ENCODE results near the gene PDE4B.

The PDE4B gene

DNA sequence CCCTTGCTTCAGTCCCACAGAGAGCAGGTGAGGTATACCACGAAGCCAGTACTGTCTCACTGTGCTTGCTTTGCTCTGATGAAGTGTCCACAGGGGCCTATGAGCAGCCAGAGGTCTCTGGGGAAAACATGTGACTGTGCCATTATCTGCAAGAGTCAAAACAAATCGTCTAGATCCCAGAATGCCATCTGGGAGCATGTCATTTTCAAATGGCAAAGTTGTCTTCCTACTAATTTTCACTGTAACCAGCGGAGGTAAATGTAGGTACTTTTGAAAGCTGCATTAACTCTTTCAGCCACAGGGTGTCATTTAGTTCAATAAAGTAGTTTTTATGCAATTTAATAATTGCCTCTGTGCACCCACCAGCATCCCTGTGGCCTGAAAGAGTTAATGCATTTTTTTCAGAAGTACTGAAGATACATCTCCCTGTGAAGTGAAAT lies 567.6 kb downstream of the PDE4B start:
- in situ Hi-C loops (cut with HindIII; ENCODE audit: low sequenced_read_pairs) = no loop called here
- TF ChIP-seq CTCF (IDR thresholded peaks at IDR 0.05; ENCODE audit: low read depth, low read length) = no peak
- no peak overlapping the region for H3K4me3 ChIP-seq (ENCODE audit: low read depth, low read length)
- DNase-seq (ENCODE audit: low read depth, low spot score) = no peak

DNA sequence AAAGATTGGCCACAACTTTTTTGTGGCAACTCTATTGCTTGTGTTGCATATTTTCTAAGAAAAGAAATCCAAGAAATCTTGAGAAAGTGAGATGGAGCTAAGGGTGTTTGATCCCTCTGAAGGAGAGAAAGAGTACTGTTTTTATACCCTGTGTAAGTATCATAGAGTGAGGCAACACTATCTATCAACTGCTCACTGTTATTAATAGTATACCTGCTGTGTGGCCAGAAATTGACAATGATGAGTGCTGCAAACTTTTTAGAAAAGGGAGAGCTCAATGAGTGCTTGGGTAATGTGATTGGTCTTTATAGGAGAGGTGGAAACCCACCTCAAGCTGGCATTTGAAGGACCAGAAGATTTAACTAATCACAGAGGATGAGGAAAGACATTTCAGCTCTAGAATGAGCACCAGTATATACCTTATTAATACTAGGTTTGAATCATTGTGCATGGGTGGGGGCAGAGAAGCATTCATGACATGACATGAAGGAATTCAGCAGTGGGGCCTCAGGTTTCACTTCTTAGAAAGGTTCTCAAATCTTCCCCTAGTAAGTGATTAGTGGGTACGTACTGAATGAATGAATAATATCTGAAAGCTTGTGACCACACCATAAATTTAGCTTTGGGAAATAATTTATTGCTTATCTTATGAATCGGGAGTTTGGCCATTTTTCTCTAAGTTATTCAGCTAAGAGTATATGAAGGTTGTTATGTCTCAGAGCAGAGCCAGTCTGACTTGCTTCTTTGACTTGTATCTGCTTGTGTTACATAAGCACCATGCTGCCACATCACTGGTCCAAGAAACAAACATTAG lies 572.1 kb downstream of the PDE4B start:
- no peak for DNase-seq (ENCODE audit: low read depth, low spot score)
- H3K4me3 ChIP-seq (ENCODE audit: low read depth, low read length) = no peak overlapping the region
- in situ Hi-C loops (cut with HindIII; ENCODE audit: low sequenced_read_pairs) = no loop called here
- TF ChIP-seq CTCF (IDR thresholded peaks at IDR 0.05; ENCODE audit: low read depth, low read length) = no peak

- DNase-seq (ENCODE audit: low read depth, low spot score) = no peak
- no peak overlapping the region for H3K4me3 ChIP-seq (ENCODE audit: low read depth, low read length)
- in situ Hi-C loops (cut with HindIII; ENCODE audit: low sequenced_read_pairs) = no loop called here
- no peak for TF ChIP-seq CTCF (IDR thresholded peaks at IDR 0.05; ENCODE audit: low read depth, low read length)
Measured at GRCh38 chr1:66365635-66366034, 572.9 kb downstream of the PDE4B start.

DNA sequence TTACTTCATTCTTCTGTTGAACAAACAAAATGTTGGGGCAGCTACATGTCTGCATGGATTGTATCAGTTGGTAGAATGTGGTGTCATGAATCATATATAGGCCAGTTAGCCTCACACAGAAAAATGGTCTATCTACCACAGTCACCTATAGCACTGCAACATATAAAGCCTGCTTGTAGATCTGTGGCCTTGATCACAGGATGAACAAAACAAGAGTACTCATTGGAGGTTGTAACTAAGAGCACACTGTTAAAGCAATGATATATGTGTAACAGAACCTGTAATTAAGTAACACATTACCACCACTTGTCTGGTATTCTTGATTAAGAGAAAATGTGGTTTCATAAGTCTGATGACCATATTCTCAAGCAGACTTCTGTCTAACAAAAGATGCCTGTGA lies 573.9 kb downstream of the PDE4B start:
- in situ Hi-C loops (cut with HindIII; ENCODE audit: low sequenced_read_pairs) = no loop called here

GRCh38 chr1:66367369-66367768 lies 574.7 kb downstream of the PDE4B start:
- in situ Hi-C loops (cut with HindIII; ENCODE audit: low sequenced_read_pairs) = no loop called here
- no peak overlapping the region for H3K4me3 ChIP-seq (ENCODE audit: low read depth, low read length)
- DNase-seq (ENCODE audit: low read depth, low spot score) = no peak
- TF ChIP-seq CTCF (IDR thresholded peaks at IDR 0.05; ENCODE audit: low read depth, low read length) = no peak

More for the DNA sequence above, 573.9 kb downstream of the PDE4B start:
- DNase-seq (ENCODE audit: low read depth, low spot score) = no peak
- H3K4me3 ChIP-seq (ENCODE audit: low read depth, low read length) = no peak overlapping the region
- no peak for TF ChIP-seq CTCF (IDR thresholded peaks at IDR 0.05; ENCODE audit: low read depth, low read length)

DNA sequence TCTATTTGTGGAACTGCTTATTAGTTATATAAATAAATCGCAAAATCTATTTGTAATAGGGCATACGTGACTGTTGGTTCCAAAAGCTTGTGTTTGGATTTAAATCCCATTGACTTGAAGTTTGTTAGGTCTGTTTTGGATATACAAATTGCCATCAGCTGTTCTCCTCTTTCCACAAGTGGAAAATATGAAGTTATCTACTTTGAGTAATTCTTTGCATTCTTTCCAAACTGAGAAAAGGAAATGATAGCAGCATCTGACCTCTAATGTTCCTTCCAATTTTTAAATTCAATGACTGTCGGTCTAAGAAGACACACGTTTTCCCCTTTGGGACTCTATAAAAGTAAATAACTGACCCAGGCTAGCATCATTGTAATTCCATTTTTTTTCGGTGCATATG lies 575.6 kb downstream of the PDE4B start:
- DNase-seq (ENCODE audit: low read depth, low spot score) = no peak
- in situ Hi-C loops (cut with HindIII; ENCODE audit: low sequenced_read_pairs) = no loop called here
- TF ChIP-seq CTCF (IDR thresholded peaks at IDR 0.05; ENCODE audit: low read depth, low read length) = no peak
- H3K4me3 ChIP-seq (ENCODE audit: low read depth, low read length) = no peak overlapping the region

Measured in astrocyte of the spinal cord (primary cell).